Measurements from ENCODE around the gene CBFA2T3.
A peak's percentile ranks its signal among the peaks of the same experiment; 100 is the strongest.

Gene CBFA2T3

GRCh38 chr16:88940862-88941817 is 35.9 kb downstream of the CBFA2T3 start:
- TF ChIP-seq, protein P1, sequence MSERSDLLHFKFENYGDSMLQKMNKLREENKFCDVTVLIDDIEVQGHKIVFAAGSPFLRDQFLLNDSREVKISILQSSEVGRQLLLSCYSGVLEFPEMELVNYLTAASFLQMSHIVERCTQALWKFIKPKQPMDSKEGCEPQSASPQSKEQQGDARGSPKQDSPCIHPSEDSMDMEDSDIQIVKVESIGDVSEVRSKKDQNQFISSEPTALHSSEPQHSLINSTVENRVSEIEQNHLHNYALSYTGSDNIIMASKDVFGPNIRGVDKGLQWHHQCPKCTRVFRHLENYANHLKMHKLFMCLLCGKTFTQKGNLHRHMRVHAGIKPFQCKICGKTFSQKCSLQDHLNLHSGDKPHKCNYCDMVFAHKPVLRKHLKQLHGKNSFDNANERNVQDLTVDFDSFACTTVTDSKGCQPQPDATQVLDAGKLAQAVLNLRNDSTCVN (tag by site-specific recombination; optimal IDR thresholded peaks at IDR 0.05), result peak; percentile 42
- TF ChIP-seq ZNF114 (tag by site-specific recombination; IDR thresholded peaks at IDR 0.05) (no peak), ZNF555 (tag by site-specific recombination; conservative IDR thresholded peaks at IDR 0.05) (no peak), ZNF335 (tag by site-specific recombination; conservative IDR thresholded peaks at IDR 0.05) (peak; percentile 25), ZNF571 (tag by site-specific recombination; IDR thresholded peaks at IDR 0.05) (no peak), IKZF3 (tag by site-specific recombination; IDR thresholded peaks at IDR 0.05) (no peak), PATZ1 (tag by site-specific recombination; IDR thresholded peaks at IDR 0.05) (no peak), YY2 (tag by site-specific recombination; IDR thresholded peaks at IDR 0.05) (no peak), TCF7L2 (IDR thresholded peaks at IDR 0.05; ENCODE audit: borderline replicate concordance, low read depth, low read length) (no peak), HOXD13 (CRISPR knock-in tag; IDR thresholded peaks at IDR 0.05; ENCODE audit: borderline replicate concordance) (no peak), ZBTB8A (tag by site-specific recombination; IDR thresholded peaks at IDR 0.05) (0 out of 2 replicates have a peak, but pooled peaks have one; percentile 22), ZNF24 (tag by site-specific recombination; IDR thresholded peaks at IDR 0.05) (no peak), ZNF514 (tag by site-specific recombination; IDR thresholded peaks at IDR 0.05) (no peak), PRDM2 (tag by site-specific recombination; IDR thresholded peaks at IDR 0.05; ENCODE audit: borderline replicate concordance) (no peak), ZNF433 (tag by site-specific recombination; IDR thresholded peaks at IDR 0.05; ENCODE audit: low read depth) (no peak), REPIN1 (tag by site-specific recombination; IDR thresholded peaks at IDR 0.05; ENCODE audit: low read depth) (no peak), ZFP3 (tag by site-specific recombination; IDR thresholded peaks at IDR 0.05; ENCODE audit: low read depth) (no peak), ZNF19 (tag by site-specific recombination; IDR thresholded peaks at IDR 0.05; ENCODE audit: low read depth) (no peak)
- TF ChIP-seq, protein P2, sequence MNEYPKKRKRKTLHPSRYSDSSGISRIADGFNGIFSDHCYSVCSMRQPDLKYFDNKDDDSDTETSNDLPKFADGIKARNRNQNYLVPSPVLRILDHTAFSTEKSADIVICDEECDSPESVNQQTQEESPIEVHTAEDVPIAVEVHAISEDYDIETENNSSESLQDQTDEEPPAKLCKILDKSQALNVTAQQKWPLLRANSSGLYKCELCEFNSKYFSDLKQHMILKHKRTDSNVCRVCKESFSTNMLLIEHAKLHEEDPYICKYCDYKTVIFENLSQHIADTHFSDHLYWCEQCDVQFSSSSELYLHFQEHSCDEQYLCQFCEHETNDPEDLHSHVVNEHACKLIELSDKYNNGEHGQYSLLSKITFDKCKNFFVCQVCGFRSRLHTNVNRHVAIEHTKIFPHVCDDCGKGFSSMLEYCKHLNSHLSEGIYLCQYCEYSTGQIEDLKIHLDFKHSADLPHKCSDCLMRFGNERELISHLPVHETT (tag by site-specific recombination; IDR thresholded peaks at IDR 0.05), result no peak
- TF ChIP-seq, protein P3, sequence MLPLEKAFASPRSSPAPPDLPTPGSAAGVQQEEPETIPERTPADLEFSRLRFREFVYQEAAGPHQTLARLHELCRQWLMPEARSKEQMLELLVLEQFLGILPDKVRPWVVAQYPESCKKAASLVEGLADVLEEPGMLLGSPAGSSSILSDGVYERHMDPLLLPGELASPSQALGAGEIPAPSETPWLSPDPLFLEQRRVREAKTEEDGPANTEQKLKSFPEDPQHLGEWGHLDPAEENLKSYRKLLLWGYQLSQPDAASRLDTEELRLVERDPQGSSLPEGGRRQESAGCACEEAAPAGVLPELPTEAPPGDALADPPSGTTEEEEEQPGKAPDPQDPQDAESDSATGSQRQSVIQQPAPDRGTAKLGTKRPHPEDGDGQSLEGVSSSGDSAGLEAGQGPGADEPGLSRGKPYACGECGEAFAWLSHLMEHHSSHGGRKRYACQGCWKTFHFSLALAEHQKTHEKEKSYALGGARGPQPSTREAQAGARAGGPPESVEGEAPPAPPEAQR (tag by site-specific recombination; IDR thresholded peaks at IDR 0.05), result no peak
- TF ChIP-seq, protein P4, sequence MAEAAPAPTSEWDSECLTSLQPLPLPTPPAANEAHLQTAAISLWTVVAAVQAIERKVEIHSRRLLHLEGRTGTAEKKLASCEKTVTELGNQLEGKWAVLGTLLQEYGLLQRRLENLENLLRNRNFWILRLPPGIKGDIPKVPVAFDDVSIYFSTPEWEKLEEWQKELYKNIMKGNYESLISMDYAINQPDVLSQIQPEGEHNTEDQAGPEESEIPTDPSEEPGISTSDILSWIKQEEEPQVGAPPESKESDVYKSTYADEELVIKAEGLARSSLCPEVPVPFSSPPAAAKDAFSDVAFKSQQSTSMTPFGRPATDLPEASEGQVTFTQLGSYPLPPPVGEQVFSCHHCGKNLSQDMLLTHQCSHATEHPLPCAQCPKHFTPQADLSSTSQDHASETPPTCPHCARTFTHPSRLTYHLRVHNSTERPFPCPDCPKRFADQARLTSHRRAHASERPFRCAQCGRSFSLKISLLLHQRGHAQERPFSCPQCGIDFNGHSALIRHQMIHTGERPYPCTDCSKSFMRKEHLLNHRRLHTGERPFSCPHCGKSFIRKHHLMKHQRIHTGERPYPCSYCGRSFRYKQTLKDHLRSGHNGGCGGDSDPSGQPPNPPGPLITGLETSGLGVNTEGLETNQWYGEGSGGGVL (tag by site-specific recombination; IDR thresholded peaks at IDR 0.05), result peak; percentile 55; the same call in 1 of the 2 replicates
- peak overlapping the region; percentile 26 for H3K4me3 ChIP-seq (ENCODE audit: low read depth, low read length)

More at GRCh38 chr16:88940862-88941817, 35.9 kb downstream of the CBFA2T3 start:
- no peak overlapping the region; the same call in 1 of the 2 replicates for H3K27ac ChIP-seq (ENCODE audit: extremely low read depth, low read depth, low read length)
- no peaks in the 10 kb centered on the region for H3K36me3 ChIP-seq (ENCODE audit: control insufficient read depth in 2 of 2, insufficient read depth in 1 of 2, low read length in 2 of 2)
- H3K9me3 ChIP-seq (ENCODE audit: control insufficient read depth, insufficient read depth, low read depth, low read length), result no peaks in the 10 kb centered on the region
- 0 out of 2 replicates have a peak, but pooled peaks cover 5% of the 10 kb centered on the region for H3K4me1 ChIP-seq (ENCODE audit: control insufficient read depth, insufficient read depth, low read length)
- POLR2A ChIA-PET, result interaction anchor here (1.4 kb wide), 1 partner anchor 277 kb away, joined by 3 read pairs; the partner anchor contains the start of gene ZNF778
- CTCF ChIA-PET, result no interaction called here

Measured in HEK293 (cell line).